Measurements from ENCODE around the gene ATXN1.
"Not testable (repeated sequence)": the region's sequence is repeated elsewhere in the genome, so short reads cannot be mapped to it uniquely, and the experiment has no call there.

The ATXN1 gene

GRCh38 chr6:16799279-16800193 is 38.3 kb upstream of the ATXN1 start:
- no peak overlapping the region for H3K27ac ChIP-seq (ENCODE audit: low read depth, low read length)
- no peaks in the 10 kb centered on the region for H3K36me3 ChIP-seq (ENCODE audit: control insufficient read depth, insufficient read depth, low read length)
- H3K27me3 ChIP-seq (ENCODE audit: control insufficient read depth, insufficient read depth, low read length) = no peaks in the 10 kb centered on the region
- no peak overlapping the region for H3K4me3 ChIP-seq (ENCODE audit: low read length)
- peaks cover 14% of the 10 kb centered on the region for H3K4me1 ChIP-seq (ENCODE audit: control insufficient read depth, insufficient read depth, low read length)
- no peak overlapping the region for H3K9ac ChIP-seq (ENCODE audit: low read length)

- H3K9ac ChIP-seq (ENCODE audit: low read length) = no peak overlapping the region
- H3K27ac ChIP-seq (ENCODE audit: low read depth, low read length) = no peak overlapping the region
- no peaks in the 10 kb centered on the region for H3K4me1 ChIP-seq (ENCODE audit: control insufficient read depth, insufficient read depth, low read length)
- no peak overlapping the region for H3K4me3 ChIP-seq (ENCODE audit: low read length)
- H3K36me3 ChIP-seq (ENCODE audit: control insufficient read depth, insufficient read depth, low read length) = no peaks in the 10 kb centered on the region
- no peaks in the 10 kb centered on the region for H3K27me3 ChIP-seq (ENCODE audit: control insufficient read depth, insufficient read depth, low read length)
Observed at GRCh38 chr6:16793828-16794412, 32.7 kb upstream of the ATXN1 start.

- Histone ChIP-seq H3K27ac (ENCODE audit: low read depth, low read length) (no peak overlapping the region), H3K9ac (ENCODE audit: low read length) (no peak overlapping the region), H3K27me3 (ENCODE audit: control insufficient read depth, insufficient read depth, low read length) (no peaks in the 10 kb centered on the region), H3K4me3 (ENCODE audit: low read length) (no peak overlapping the region), H3K4me1 (ENCODE audit: control insufficient read depth, insufficient read depth, low read length) (no peaks in the 10 kb centered on the region), H3K36me3 (ENCODE audit: control insufficient read depth, insufficient read depth, low read length) (no peaks in the 10 kb centered on the region)
Observed at GRCh38 chr6:16789329-16790038, 28.2 kb upstream of the ATXN1 start.

- Histone ChIP-seq H3K4me1 (ENCODE audit: control insufficient read depth, insufficient read depth, low read length) (no peaks in the 10 kb centered on the region), H3K27me3 (ENCODE audit: control insufficient read depth, insufficient read depth, low read length) (no peaks in the 10 kb centered on the region), H3K9ac (ENCODE audit: low read length) (no peak overlapping the region), H3K4me3 (ENCODE audit: low read length) (no peak overlapping the region), H3K36me3 (ENCODE audit: control insufficient read depth, insufficient read depth, low read length) (no peaks in the 10 kb centered on the region), H3K27ac (ENCODE audit: low read depth, low read length) (no peak overlapping the region)
Observed at GRCh38 chr6:16787128-16787682, 25.9 kb upstream of the ATXN1 start.

GRCh38 chr6:16785496-16785895 is 24.2 kb upstream of the ATXN1 start:
- Histone ChIP-seq H3K27ac (ENCODE audit: low read depth, low read length) (no peak overlapping the region), H3K4me1 (ENCODE audit: control insufficient read depth, insufficient read depth, low read length) (no peaks in the 10 kb centered on the region), H3K27me3 (ENCODE audit: control insufficient read depth, insufficient read depth, low read length) (no peaks in the 10 kb centered on the region), H3K4me3 (ENCODE audit: low read length) (no peak overlapping the region), H3K9ac (ENCODE audit: low read length) (no peak overlapping the region), H3K36me3 (ENCODE audit: control insufficient read depth, insufficient read depth, low read length) (no peaks in the 10 kb centered on the region)

- H3K36me3 ChIP-seq (ENCODE audit: control insufficient read depth, insufficient read depth, low read length); H3K9ac ChIP-seq (ENCODE audit: low read length); H3K4me3 ChIP-seq (ENCODE audit: low read length); H3K27ac ChIP-seq (ENCODE audit: low read depth, low read length); H3K27me3 ChIP-seq (ENCODE audit: control insufficient read depth, insufficient read depth, low read length); H3K4me1 ChIP-seq (ENCODE audit: control insufficient read depth, insufficient read depth, low read length): not testable (repeated sequence)
Observed at GRCh38 chr6:16784957-16785356, 23.7 kb upstream of the ATXN1 start.

GRCh38 chr6:16783952-16784565 is 22.8 kb upstream of the ATXN1 start:
- Histone ChIP-seq H3K36me3 (ENCODE audit: control insufficient read depth, insufficient read depth, low read length) (no peaks in the 10 kb centered on the region), H3K27me3 (ENCODE audit: control insufficient read depth, insufficient read depth, low read length) (no peaks in the 10 kb centered on the region), H3K27ac (ENCODE audit: low read depth, low read length) (no peak overlapping the region), H3K4me1 (ENCODE audit: control insufficient read depth, insufficient read depth, low read length) (no peaks in the 10 kb centered on the region), H3K4me3 (ENCODE audit: low read length) (no peak overlapping the region), H3K9ac (ENCODE audit: low read length) (no peak overlapping the region)

GRCh38 chr6:16783509-16783908 is 22.2 kb upstream of the ATXN1 start:
- Histone ChIP-seq H3K36me3 (ENCODE audit: control insufficient read depth, insufficient read depth, low read length) (no peaks in the 10 kb centered on the region), H3K27ac (ENCODE audit: low read depth, low read length) (no peak overlapping the region), H3K4me3 (ENCODE audit: low read length) (no peak overlapping the region), H3K27me3 (ENCODE audit: control insufficient read depth, insufficient read depth, low read length) (no peaks in the 10 kb centered on the region), H3K4me1 (ENCODE audit: control insufficient read depth, insufficient read depth, low read length) (no peaks in the 10 kb centered on the region), H3K9ac (ENCODE audit: low read length) (no peak overlapping the region)

- no peak overlapping the region for H3K4me3 ChIP-seq (ENCODE audit: low read length)
- no peaks in the 10 kb centered on the region for H3K4me1 ChIP-seq (ENCODE audit: control insufficient read depth, insufficient read depth, low read length)
- H3K27ac ChIP-seq (ENCODE audit: low read depth, low read length) = no peak overlapping the region
- no peaks in the 10 kb centered on the region for H3K36me3 ChIP-seq (ENCODE audit: control insufficient read depth, insufficient read depth, low read length)
- no peaks in the 10 kb centered on the region for H3K27me3 ChIP-seq (ENCODE audit: control insufficient read depth, insufficient read depth, low read length)
- no peak overlapping the region for H3K9ac ChIP-seq (ENCODE audit: low read length)
Observed at GRCh38 chr6:16782278-16782677, 21.0 kb upstream of the ATXN1 start.

GRCh38 chr6:16781348-16782169 is 20.3 kb upstream of the ATXN1 start:
- no peak overlapping the region for H3K4me3 ChIP-seq (ENCODE audit: low read length)
- no peaks in the 10 kb centered on the region for H3K27me3 ChIP-seq (ENCODE audit: control insufficient read depth, insufficient read depth, low read length)
- no peak overlapping the region for H3K9ac ChIP-seq (ENCODE audit: low read length)
- H3K27ac ChIP-seq (ENCODE audit: low read depth, low read length) = no peak overlapping the region
- no peaks in the 10 kb centered on the region for H3K36me3 ChIP-seq (ENCODE audit: control insufficient read depth, insufficient read depth, low read length)
- H3K4me1 ChIP-seq (ENCODE audit: control insufficient read depth, insufficient read depth, low read length) = no peaks in the 10 kb centered on the region

GRCh38 chr6:16778521-16778920 is 17.3 kb upstream of the ATXN1 start:
- Histone ChIP-seq H3K27ac (ENCODE audit: low read depth, low read length) (no peak overlapping the region), H3K4me3 (ENCODE audit: low read length) (no peak overlapping the region), H3K9ac (ENCODE audit: low read length) (no peak overlapping the region), H3K4me1 (ENCODE audit: control insufficient read depth, insufficient read depth, low read length) (no peaks in the 10 kb centered on the region), H3K27me3 (ENCODE audit: control insufficient read depth, insufficient read depth, low read length) (no peaks in the 10 kb centered on the region), H3K36me3 (ENCODE audit: control insufficient read depth, insufficient read depth, low read length) (no peaks in the 10 kb centered on the region)
